Occipital lobe (tissue), 2 donors: ENCODE results near the gene TRAF6. TPM values are rescaled to one million over a fixed set of nuclear protein-coding genes. Genes with fewer than 3 reads are reported as not detected.
"Not testable (repeated sequence)": the region's sequence is repeated elsewhere in the genome, so short reads cannot be mapped to it uniquely, and the experiment has no call there.

Experiments
- DNase-seq: peaks from one replicate; lab custom pipeline; 2025; lab: John Stamatoyannopoulos, UW
- total RNA-seq: library from RNA; depleted of rRNA; stranded (reverse); fragments of >200 nt; gene quantifications from one replicate; pipeline ENCODE4 v1.2.3, GENCODE V29; 2014

TRAF6 gene
- total RNA-seq, 1 donor from 2014 or later: 16.5 TPM

DNA sequence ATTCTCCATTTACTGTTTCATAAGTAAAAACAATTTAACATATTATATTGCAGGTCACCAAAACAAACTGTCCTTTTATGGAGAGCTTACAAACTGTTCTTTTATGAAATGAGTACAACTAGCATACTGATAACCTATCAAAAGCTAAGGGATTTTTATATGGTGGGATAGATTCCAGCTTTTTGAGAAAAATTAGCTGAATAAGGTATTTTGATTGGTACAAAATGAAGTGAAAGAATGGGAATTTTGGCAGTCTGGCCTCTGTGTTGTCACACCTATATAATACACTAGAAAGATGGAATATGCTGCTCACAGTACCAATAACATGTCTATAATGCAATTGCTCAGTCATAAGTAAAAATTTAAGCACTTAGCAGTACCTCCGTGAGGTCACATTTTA, 11.4 kb downstream of the TRAF6 start:
- no peak for DNase-seq

DNA sequence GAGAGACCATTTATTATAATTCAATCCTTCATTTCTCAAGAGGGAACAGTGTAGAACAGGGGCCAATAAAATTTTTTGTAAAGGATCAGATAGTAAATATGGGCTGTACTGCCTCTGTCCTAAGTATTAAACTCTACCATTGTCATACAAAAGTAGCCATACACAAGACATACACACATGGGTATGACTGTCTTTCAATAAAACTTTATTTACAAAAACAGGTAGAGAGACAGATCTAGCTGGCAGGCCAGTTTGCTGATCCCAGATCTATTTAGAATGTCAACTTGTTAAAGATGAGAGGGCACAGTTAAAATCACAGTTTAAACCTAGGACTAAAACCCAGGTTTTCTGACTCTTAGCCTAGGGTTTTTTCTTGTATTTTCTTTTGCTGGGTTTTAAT, 16.7 kb downstream of the TRAF6 start:
- DNase-seq: no peak

DNA sequence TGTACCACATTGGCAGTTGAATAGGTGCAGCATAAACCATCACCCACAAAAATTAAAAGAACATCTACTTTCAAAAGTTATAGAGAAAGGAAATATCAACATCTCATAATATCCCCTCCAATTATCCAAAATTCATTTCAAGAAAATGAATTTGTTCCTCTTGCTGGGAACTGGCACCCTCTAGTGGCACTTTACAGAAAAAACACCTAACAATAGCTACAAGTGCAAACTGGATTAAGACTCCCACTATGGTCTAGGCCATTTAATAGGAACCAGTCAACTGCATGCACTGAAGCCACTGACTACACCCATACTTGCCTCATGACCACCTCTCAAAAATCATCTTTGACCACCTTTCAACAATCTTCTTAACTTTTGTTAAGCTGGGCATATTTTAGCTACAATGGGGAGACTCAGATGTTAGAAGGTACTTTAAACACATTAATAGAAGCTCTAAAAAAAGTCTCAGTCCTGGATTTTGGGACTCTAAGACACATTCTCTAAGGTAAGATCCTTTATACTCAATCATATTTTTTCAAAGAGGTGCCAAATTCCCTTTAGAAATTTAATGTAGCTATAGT, 17.3 kb downstream of the TRAF6 start:
- no peak for DNase-seq

DNA sequence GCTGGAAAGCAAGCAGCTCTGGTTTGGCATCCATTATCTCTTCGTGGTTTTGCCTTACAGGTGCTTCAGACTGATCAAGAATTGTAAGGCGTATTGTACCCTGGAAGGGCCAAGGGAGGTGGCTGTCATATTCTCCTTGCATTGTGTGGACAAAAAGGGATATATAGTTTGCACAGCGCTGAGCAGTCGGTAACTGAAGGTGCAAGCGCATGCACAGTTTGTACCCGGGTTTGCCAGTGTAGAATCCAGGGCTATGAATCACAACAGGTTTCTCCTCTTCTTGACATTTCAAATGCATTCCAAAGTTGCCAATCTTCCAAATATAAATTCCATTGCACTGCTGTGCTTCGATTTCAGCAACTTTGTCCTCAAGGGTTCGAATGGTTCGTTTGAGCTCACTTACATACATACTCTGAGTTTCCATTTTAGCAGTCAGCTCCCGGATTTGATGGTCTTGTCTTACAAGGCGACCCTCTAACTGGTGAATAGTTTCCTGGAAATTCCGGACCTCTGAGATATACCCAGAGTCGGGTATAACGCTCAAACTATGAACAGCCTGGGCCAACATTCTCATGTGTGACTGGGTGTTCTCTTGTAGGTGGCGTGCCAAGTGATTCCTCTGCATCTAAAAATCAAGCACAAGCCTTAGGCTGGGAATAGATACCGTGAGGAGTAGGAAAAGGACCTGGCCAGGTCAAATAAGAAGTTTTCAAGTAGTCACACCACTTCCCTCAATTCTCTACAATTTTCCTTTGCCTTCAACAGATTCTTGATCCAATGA, 19.9 kb downstream of the TRAF6 start:
- no peak for DNase-seq

DNA sequence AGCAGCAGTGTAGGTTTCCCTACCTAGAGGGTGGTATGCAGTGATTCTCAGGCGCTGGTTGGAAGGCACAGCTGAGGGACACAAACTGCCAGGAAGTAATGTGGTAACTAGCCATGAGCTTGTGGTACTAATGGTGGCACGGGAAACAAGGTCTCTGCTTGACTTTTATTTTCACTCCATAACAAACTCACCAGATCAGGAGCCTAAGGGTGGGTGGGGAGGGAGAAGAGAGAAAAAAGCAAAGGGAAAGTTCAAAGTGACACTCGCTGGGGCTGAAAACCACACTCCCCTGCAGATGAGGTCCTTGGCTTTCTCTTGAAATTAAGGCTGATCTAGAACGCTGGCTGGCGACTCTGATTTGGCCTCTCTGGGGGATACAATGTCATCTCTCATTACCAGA, 22.0 kb downstream of the TRAF6 start:
- no peak for DNase-seq

DNA sequence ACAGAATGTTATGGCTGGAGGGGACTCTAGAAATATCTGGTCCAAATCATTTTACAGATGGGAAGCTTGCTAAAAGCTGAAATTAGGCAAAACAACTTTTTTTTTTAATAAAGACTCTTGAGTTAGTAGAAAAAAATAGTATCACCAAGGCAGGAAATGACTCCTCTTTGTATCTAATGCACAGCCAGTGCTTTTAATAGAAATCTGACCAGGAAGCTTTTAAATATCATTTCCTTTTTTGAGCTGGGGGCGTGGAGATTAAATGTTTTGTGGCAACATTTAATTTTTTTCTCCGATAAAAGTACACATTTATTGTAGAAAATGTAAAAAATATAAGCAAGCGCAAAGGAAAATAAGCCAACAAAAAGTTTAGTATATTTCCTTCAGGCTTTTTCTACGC, 22.5 kb downstream of the TRAF6 start:
- no peak for DNase-seq

DNA sequence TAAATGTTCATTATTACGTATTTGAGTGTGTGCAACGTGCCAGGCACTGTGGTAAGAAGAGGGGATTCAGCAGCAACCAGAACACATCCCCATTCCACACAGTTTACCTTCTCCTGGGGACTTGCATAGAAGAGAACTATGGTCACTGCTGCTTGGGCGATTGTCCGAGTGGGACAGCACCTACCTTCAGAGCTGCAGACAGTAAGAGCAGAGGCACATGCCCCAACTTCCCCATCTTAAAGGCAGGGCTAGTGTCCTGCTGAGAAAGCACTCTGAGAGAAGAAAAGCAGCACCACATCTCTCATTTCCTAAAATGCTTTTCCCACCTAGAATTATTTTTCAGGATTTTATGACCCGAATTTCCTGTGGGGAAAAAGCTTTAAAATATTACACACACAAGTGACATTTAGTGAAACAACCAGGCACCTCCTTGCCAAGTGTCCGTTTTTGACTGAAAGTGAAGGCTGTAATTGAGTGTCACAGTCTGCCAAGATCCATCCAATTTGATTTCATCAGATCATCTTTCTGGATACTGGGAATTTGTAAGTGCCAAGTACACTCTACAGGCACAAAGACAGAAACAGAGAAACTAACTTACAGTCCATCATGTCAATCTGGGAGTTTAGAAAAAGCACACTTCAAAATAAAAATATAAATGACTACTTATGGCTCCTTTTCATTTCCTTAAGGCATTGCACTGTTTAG, 24.6 kb downstream of the TRAF6 start:
- no peak for DNase-seq

DNA sequence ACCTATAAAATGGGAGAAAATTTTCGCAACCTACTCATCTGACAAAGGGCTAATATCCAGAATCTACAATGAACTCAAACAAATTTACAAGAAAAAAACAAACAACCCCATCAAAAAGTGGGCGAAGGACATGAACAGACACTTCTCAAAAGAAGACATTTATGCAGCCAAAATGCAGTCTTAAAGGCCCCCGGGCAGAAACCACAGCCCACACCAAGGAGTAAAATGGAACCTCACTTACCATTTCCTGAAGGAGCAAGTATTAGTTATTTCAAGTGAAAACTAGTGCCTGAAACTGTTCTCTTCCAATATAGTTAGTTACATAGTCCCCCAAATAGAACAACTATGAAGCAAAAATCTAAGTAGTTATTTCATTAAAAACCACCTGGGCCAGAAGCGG, 27.0 kb downstream of the TRAF6 start:
- DNase-seq: not testable (repeated sequence)

DNA sequence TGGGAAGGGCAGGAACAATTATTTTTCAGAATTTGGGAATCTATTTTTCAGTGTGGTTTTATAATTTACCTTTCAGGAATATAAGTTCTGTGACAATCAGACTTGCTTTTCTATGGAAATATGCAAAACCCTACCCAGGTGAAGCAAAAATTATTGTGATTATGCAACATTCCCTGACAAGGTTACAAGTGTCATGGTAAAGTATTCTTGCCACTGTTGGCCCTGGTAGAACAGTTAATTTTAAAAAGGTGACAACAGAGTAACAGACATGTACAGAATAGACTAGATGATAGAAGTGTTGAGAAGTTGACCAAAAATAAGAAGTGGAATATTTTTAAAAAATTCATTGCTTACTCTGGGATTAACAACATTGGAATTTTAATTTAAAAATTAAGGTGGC, 29.2 kb downstream of the TRAF6 start:
- no peak for DNase-seq

DNA sequence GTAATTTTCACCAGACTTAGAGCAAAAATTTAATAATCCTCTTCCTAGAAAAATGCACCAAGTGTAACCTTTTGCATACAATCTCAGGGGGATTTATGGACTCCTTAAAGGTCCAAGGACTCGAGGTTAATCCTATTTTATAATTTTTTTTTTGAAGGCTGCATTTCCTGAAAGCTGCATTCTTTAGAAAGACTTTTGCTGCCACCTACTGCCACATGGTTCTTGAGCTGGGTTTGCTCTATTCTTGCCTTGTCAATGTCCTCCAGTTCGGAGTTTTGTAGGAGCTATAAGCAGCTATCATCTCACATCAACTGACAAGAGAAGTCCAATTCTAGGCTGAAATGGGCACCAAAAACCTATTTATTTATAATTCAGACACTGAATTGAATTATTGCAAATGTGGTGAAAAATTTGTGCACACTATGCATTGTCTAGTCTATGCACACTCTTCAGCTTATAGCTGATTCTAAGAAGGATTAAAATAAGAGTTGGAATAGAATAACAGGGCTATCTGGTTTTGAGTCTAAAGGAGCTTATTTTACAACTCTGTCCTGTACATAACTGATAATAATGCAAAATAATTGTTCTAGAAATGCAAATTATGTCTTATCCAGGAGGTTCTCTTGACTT, 31.3 kb downstream of the TRAF6 start:
- DNase-seq: no peak

DNA sequence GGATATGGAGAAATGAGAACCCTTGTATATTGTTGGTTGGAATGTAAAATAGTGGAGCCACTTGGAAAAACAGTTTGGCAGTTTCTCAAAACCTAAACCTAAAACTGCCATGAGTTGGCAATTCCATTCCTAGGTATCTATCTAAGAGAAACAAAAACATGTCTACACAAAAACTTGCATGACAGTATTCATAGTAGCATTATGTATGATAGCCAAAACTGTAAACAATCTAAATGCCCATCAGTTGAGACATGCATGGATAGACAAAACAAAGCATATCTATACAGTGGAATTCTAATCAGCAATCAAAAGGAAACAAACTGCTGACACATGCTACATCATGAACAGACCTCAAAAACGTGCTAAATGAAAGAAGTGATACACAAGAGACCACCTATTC, 34.9 kb downstream of the TRAF6 start:
- no peak for DNase-seq

DNA sequence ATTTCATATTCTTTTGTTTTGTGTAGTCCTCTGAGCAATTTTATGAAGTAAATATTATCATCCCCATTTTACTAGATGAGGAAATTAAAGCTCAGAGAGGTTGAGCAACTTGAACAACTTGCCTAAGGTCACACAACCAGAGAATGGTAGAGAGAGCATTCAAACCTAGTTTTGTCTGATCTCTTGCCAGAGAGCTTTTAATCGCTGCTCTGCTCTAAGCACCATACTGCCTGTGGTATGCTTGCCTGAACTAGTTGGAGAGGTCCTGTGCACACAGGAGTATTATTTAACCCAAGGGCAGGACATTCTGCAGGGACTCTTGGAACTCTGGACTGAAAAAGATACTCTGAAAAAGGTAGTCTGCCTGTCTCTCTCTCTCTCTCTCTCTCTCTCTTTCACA, 38.5 kb downstream of the TRAF6 start:
- no peak for DNase-seq

DNA sequence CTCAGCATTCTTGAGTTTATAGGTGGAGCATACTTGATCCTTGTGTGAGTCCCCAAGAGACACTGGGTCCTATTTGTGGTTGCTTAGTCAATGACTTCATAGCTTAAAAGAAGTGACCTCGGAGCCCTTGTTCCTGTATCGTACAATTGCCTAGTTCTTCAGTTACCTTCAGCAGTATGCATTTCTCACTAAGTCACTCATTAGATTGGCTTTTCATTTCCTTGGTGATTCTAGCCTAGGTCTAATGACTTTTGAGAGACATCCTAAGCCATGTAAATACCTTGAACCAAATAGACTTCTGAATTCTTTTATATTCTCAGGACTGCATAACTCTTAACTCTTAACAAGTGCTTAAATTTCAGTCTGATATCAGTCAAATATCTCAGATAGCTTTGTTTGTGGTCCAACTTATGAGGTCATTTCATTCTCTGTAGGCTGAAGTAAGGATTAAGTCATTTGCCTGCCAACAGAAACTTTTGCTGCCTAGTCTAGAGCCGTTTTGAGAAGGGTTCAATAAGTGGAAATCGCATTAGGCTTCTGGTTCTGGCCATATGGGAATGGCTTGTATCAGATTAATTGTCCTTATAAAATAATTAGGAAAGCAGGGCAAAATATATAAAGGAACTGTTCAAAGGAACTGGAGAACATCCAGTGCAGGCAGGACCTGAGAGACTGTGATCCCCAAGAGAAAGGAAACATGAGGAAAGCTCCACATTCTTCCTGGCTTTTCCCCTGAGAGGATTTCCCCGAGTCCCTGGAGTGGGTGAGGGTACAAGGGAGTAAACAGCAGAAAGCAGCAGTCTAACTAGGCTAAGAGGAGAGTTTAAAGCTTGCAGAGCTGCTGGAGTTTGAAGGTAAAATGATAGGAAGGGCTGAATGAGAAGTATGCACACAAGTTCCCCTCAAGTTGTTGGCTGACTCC, 39.9 kb downstream of the TRAF6 start:
- DNase-seq: no peak

DNA sequence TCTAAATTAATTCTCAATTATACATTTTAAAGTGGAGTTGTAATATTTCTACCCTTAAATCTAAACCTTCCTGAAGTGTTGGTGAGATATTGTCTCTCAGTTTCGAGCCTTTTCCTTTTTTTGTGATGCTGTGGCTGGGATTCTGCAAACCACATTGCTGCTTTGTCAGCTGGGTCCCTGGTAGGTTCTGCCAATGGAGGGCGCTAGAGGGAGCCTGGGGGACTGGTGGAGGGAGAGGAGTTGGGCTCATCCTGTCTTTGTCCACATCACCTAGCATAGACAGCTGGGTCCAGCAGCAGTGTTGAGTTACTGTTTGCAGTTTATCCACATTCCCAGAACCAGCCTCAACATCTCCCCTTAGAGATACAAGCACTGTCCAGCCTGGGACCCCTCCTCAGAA, 41.0 kb downstream of the TRAF6 start:
- DNase-seq: no peak

DNA sequence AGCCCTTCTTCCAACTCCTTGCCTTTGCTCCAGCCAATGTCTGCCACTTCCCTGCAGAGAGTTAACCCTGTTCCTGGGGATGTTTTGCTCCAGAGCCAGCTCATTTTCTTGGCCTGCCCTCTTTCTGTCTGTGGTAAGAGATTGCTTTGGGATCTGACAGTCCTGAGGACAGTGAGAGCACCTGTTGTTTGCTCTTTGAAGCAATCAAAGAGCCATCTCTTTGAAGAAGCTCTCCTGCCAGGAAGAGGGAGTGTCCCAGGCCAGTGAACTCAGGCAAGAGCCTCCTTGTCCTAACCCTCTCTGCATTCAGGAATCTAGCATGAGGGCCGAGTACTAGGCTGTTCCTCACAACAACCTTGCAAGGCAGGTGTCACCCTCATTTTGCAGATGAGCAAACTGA, 42.2 kb downstream of the TRAF6 start:
- no peak for DNase-seq

DNA sequence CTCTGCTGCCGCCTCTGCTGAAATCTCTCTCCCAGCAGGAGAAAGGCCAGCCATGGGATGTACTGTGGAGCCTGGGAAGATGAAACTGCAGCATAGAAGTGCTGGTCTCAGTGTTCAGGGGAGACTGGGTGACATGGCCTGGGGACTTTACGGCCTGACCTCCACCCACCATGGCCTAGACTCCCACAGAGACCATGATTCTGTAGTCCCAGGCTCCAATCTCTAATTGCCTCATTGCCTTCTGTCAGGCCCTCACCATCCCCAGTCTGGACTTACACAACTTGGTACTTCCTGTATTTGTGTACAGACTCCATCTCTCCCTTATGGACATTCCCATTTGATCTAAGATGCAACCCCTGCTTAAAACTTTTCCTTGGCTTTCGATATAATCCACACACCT, 43.1 kb downstream of the TRAF6 start:
- DNase-seq: no peak

DNA sequence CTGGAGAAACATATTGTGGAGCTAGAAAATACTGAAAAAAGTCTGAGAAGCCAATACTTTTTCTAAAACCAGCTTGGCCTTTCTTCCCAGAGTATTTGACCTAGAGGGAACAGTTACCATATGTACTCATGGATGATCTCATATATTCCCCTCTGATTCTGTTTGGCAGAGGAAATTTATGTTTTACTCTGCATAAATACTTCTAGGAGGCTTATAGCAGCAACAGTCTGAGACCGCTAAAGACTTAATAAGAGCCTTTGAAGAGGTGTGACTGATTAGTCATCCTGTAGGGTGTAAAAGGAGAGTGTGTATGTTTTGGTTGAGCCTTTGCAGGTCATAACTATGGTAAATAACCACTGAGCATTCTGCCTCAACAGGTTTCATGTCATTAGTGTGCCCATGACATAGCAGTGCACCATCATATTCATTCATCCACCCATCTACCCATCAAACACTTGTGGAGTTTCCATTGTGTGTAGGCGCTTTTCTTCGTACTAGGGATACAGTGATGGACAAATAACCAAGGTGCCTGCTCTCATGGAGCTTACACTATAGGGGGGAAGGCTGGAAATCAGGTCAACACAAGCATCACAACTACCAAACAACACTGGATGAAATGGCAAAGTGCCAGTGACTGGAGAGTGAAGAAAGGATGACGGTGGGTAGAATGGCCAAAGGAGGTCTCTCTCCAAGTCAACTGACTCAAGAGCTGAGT, 44.5 kb downstream of the TRAF6 start:
- no peak for DNase-seq

DNA sequence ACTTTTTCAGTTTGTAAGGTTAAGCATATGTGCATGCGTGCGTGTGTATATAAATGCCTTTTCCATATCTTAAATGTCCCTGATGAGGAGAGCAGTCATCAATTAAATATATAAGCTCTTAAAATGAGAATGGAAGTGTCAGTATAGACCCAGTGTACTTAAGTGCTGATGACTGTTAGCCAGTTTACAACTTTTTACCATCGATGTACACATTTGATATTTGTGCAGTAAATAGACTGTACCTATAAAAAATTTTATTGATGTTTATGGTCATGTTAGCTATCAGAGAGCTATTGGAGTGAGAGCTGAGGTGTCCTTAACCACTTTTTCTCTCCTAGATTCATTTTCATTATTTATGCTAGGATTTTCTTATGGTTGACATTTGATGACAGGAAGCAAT, 45.4 kb downstream of the TRAF6 start:
- no peak for DNase-seq

DNA sequence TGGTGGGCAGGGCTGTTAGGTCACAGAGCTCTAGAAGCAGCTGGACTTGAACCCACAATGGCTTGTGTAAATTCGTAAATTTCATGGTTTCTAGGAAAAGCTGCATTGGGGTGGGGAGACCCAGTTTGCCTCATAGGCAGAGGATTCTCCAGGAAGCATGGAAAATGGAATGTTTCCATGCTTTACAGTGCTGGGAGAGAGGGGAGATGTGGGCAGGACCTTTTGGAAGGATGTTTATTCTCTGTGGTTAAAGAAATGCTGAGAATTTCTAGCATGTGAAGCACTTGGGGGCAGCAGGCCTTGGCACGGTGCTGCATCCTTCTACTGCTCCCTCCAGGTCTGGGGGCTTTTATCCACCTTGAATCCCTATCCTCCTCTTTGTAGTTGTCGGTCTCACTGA, 46.3 kb downstream of the TRAF6 start:
- DNase-seq: no peak

DNA sequence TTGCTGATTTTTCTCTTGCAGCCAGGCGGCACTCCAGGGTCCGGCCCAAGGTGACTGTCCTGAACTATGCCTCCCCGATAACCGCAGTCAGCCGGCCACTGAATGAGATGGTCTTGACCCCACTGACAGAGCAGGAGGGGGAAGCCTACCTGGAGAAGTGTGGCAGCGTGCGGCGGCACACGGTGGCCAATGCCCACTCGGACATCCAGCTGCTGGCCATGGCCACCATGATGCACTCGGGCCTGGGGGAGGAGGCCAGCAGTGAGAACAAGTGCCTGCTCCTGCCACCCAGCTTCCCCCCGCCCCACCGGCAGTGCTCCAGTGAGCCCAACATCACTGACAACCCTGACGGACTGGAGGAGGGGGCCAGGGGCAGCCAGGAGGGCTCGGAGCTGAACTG, 47.8 kb downstream of the TRAF6 start:
- DNase-seq: no peak

DNA sequence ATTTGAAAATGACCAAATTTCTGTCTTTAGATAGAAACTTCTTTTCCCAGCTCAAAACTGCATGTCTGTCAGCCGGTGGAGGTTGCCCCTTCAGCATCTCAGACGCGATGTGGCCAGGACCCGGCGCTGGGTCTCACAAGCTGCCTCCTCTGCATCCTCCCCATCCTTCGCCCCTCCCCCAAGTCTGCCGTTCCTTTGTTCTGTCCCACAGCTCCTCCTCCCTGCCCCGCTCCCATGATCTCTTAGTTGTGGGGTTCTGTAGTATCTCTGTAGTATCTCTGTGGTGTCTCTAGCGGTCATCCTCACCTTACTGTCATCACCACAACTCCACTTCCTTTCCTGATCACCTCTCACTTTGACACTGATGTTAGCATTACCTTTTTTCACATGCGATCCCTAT, 49.9 kb downstream of the TRAF6 start:
- no peak for DNase-seq
